Measurements from ENCODE around the gene UBL3. TPM values are rescaled to one million over a fixed set of nuclear protein-coding genes. Genes with fewer than 3 reads are reported as not detected.
A peak's percentile ranks its signal among the peaks of the same experiment; 100 is the strongest.

UBL3 gene
- total RNA-seq, 3 donors from 2014 or later: 12.3 to 14.1 (median 14.1) TPM

- ATAC-seq (no peak), DNase-seq (no peak)
- peaks cover 2% of the 10 kb centered on the region for H3K36me3 Mint-ChIP-seq (ENCODE audit: insufficient read depth)
- H3K4me1 Mint-ChIP-seq (ENCODE audit: low read depth): peaks cover 51% of the 10 kb centered on the region
- no peaks in the 10 kb centered on the region for H3K9me3 Mint-ChIP-seq
- no peak overlapping the region for H3K4me3 Mint-ChIP-seq
- H3K27me3 Mint-ChIP-seq (ENCODE audit: low read depth): no peaks in the 10 kb centered on the region
Observed at GRCh38 chr13:29810898-29811297, 39.5 kb downstream of the UBL3 start.

DNA sequence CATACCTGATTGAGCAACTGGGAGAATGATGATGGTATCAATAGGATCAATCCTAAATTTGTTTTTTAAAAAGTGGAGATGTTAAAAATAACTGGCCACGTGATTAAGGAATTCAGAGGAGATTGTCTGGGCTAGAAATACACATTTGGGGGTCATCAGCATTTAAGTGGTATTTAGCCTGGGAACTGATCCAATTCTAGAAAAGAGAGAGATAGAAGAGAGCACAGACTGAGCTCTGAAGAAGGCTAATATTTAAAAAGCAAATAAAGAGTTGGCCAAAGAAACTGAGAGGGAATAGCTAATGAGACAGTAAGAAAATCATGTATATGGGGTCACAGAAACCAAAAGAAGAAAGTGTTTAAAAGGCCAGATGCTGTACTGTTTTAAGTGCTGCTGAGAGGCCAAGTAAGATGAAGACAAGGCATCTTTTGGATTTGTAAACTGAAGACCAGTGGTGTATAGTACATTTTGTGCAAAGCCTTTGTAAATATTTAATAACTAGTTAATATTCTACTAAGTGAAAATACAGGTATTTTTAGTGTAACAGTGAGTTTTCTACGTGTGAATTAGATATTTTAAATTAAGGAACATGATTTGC lies 40.2 kb downstream of the UBL3 start:
- no peak for ATAC-seq
- Mint-ChIP-seq H3K9me3 (no peaks in the 10 kb centered on the region), H3K4me1 (ENCODE audit: low read depth) (peaks cover 45% of the 10 kb centered on the region)

GRCh38 chr13:29808264-29808663 lies 42.2 kb downstream of the UBL3 start:
- no peak overlapping the region for H3K4me3 Mint-ChIP-seq
- H3K36me3 Mint-ChIP-seq (ENCODE audit: insufficient read depth): peaks cover 5% of the 10 kb centered on the region
- ATAC-seq (no peak), DNase-seq (no peak)
- peaks cover 45% of the 10 kb centered on the region for H3K4me1 Mint-ChIP-seq (ENCODE audit: low read depth)
- no peaks in the 10 kb centered on the region for H3K9me3 Mint-ChIP-seq
- no peaks in the 10 kb centered on the region for H3K27me3 Mint-ChIP-seq (ENCODE audit: low read depth)

More for the DNA sequence above, 40.2 kb downstream of the UBL3 start:
- DNase-seq: no peak
- Mint-ChIP-seq H3K27me3 (ENCODE audit: low read depth) (no peaks in the 10 kb centered on the region), H3K4me3 (no peak overlapping the region), H3K36me3 (ENCODE audit: insufficient read depth) (peaks cover 2% of the 10 kb centered on the region)

- ATAC-seq (peak; percentile 83 to 87), DNase-seq (no peak)
- Mint-ChIP-seq H3K27me3 (ENCODE audit: low read depth) (no peaks in the 10 kb centered on the region), H3K4me3 (no peak overlapping the region), H3K36me3 (ENCODE audit: insufficient read depth) (peaks cover 3% of the 10 kb centered on the region), H3K9me3 (no peaks in the 10 kb centered on the region), H3K4me1 (ENCODE audit: low read depth) (peaks cover 38% of the 10 kb centered on the region)
Observed at GRCh38 chr13:29805994-29806979, 44.1 kb downstream of the UBL3 start.

GRCh38 chr13:29803221-29803620 lies 47.2 kb downstream of the UBL3 start:
- H3K27me3 Mint-ChIP-seq (ENCODE audit: low read depth): no peaks in the 10 kb centered on the region
- peaks cover 3% of the 10 kb centered on the region for H3K36me3 Mint-ChIP-seq (ENCODE audit: insufficient read depth)
- no peaks in the 10 kb centered on the region for H3K9me3 Mint-ChIP-seq
- H3K4me1 Mint-ChIP-seq (ENCODE audit: low read depth): peaks cover 27% of the 10 kb centered on the region
- ATAC-seq: no peak
- DNase-seq: no peak
- H3K4me3 Mint-ChIP-seq: no peak overlapping the region

GRCh38 chr13:29802621-29803020 lies 47.8 kb downstream of the UBL3 start:
- Mint-ChIP-seq H3K9me3 (no peaks in the 10 kb centered on the region), H3K4me1 (ENCODE audit: low read depth) (peaks cover 30% of the 10 kb centered on the region), H3K27me3 (ENCODE audit: low read depth) (no peaks in the 10 kb centered on the region), H3K4me3 (no peak overlapping the region), H3K36me3 (ENCODE audit: insufficient read depth) (peaks cover 3% of the 10 kb centered on the region)
- no peak for DNase-seq
- no peak for ATAC-seq

DNA sequence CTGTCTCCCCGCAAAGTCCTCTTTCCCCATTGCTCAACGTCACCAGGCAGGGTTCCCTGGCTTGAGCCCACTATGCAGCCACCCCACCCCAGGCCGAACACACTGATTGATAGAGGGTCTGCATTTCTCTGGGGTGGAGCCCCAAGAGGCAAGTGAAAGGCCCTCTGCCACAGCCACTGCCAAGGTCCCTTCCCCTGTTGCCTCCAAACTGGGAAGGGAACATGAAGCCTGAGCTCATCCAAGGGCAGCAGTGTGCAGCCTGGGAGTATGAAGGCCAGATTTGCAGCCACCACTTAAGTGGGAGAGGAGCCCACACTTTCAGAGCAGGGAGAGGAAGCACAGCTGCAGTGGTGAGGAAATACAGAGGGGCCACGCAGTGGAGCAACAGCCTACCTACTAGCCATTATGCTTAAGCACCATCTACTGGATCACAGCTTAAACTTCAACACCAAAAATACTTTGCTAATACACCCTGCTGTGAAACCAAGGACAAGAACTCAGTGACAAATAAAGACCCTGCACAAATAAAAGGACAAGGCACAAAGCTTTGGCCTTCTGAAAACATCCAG lies 48.6 kb downstream of the UBL3 start:
- H3K36me3 Mint-ChIP-seq (ENCODE audit: insufficient read depth): peaks cover 3% of the 10 kb centered on the region
- DNase-seq: no peak
- ATAC-seq: no peak
- no peak overlapping the region for H3K4me3 Mint-ChIP-seq
- no peaks in the 10 kb centered on the region for H3K27me3 Mint-ChIP-seq (ENCODE audit: low read depth)
- H3K4me1 Mint-ChIP-seq (ENCODE audit: low read depth): peaks cover 31% of the 10 kb centered on the region
- H3K9me3 Mint-ChIP-seq: no peaks in the 10 kb centered on the region

DNA sequence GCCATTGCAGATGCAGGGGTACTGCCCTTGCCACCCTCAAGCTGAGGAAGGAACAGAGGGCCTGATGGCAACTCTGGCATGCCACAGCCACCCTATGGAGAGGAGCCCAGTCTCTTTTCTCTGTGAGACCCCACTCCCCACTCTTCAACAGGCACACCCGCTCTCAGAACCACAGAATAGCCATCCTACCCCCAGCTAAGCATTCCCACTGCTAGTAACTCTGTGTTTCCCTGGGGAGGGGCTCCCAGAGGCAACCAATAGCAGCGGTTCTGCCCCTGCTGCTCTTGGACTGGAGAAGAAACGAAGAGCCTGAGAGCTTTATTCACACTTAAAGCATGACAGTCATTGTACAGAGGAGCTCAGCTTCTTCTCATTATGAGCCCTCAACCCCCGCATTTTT lies 49.3 kb downstream of the UBL3 start:
- DNase-seq (no peak), ATAC-seq (no peak)
- H3K27me3 Mint-ChIP-seq (ENCODE audit: low read depth): no peaks in the 10 kb centered on the region
- no peaks in the 10 kb centered on the region for H3K9me3 Mint-ChIP-seq
- peaks cover 29% of the 10 kb centered on the region for H3K4me1 Mint-ChIP-seq (ENCODE audit: low read depth)
- no peak overlapping the region for H3K4me3 Mint-ChIP-seq
- H3K36me3 Mint-ChIP-seq (ENCODE audit: insufficient read depth): peaks cover 3% of the 10 kb centered on the region

DNA sequence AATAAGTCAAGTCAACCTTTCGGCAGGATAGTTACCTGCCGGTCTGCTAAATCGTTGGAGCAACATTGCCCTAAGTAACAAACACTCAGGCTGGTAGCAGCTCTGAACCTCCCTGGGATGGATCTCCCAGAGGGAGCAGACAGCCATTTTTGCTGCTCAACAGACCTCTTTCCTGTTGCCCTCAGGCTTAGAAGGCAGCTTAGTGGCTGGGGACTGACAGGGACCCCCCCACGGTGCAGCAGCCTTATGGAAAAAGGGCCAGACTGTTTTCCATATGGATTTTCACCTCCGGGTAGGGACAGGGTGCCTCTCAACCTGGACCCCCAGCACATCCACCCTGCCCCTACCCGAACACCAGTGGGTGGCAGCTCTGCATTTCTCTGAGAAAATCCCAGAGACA lies 49.7 kb downstream of the UBL3 start:
- Mint-ChIP-seq H3K4me1 (ENCODE audit: low read depth) (peaks cover 28% of the 10 kb centered on the region), H3K9me3 (no peaks in the 10 kb centered on the region), H3K4me3 (no peak overlapping the region), H3K36me3 (ENCODE audit: insufficient read depth) (peaks cover 3% of the 10 kb centered on the region), H3K27me3 (ENCODE audit: low read depth) (no peaks in the 10 kb centered on the region)
- no peak for DNase-seq
- no peak for ATAC-seq

DNA sequence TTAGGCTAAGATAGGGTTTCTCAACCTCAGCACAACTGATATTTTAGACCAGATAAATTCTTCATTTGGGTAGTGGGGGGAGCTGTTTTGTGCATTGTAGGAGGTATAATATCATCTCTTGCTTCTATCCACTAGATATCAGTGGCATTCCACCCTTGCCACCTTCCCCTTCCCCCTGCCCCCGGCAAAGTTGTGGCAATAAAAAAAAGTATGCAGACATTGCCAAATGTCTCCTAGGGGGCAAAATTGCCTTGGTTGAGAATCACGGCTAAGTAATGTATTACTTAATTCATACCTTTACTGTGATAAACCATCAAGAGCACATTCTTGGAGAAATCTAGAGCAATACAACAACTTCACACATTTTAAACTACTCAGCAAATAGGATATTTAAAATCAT lies 51.4 kb downstream of the UBL3 start:
- DNase-seq (no peak), ATAC-seq (no peak)
- Mint-ChIP-seq H3K36me3 (ENCODE audit: insufficient read depth) (no peaks in the 10 kb centered on the region), H3K9me3 (no peaks in the 10 kb centered on the region), H3K4me1 (ENCODE audit: low read depth) (peaks cover 36% of the 10 kb centered on the region), H3K27me3 (ENCODE audit: low read depth) (no peaks in the 10 kb centered on the region), H3K4me3 (no peak overlapping the region)

DNA sequence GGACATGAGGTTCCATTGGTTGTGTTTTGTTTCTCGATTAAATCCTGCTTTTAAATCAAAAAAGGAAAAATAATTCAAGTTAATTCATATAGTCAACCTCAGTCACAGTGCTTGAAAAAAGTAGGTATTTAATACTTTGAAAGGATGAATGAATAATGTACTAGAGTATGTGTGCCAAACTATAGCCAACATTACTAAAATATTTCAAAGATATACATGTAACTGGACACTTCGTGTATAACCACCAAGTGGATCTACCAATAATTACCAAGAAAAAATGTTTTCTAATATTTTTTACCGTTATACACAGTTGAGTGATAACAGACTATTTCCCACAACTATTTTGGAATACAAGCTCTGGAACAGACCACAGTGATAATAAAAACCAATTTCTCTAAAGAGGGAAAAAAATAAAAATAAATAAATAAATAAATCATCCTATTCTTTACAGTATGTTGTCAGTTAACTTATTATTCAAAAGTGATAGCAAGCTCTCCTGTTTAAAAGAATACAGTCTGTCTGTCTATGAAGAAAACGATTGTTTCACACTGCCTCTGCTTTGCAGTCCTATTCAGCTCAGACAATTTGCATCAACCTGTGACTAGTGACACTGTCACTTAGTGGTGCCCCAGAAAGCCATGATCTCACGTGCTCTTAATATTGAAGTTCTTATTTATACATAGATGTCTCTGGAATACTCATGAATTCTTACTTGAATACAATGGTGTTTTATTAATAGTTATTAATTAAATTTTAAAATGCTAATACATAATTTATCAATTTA lies 58.2 kb downstream of the UBL3 start:
- ATAC-seq: no peak
- Mint-ChIP-seq H3K9me3 (no peaks in the 10 kb centered on the region), H3K27me3 (ENCODE audit: low read depth) (no peaks in the 10 kb centered on the region), H3K4me1 (ENCODE audit: low read depth) (peaks cover 52% of the 10 kb centered on the region), H3K36me3 (ENCODE audit: insufficient read depth) (no peaks in the 10 kb centered on the region), H3K4me3 (no peak overlapping the region)
- no peak for DNase-seq

GRCh38 chr13:29791508-29791907 lies 58.9 kb downstream of the UBL3 start:
- no peak for DNase-seq
- H3K27me3 Mint-ChIP-seq (ENCODE audit: low read depth): no peaks in the 10 kb centered on the region
- no peak overlapping the region for H3K4me3 Mint-ChIP-seq
- ATAC-seq: peak; percentile 60 to 80
- H3K4me1 Mint-ChIP-seq (ENCODE audit: low read depth): peaks cover 47% of the 10 kb centered on the region
- H3K9me3 Mint-ChIP-seq: no peaks in the 10 kb centered on the region
- H3K36me3 Mint-ChIP-seq (ENCODE audit: insufficient read depth): no peaks in the 10 kb centered on the region

- no peaks in the 10 kb centered on the region for H3K27me3 Mint-ChIP-seq (ENCODE audit: low read depth)
- DNase-seq (no peak), ATAC-seq (no peak)
- H3K4me3 Mint-ChIP-seq: no peak overlapping the region
- H3K4me1 Mint-ChIP-seq (ENCODE audit: low read depth): peaks cover 48% of the 10 kb centered on the region
- H3K9me3 Mint-ChIP-seq: no peaks in the 10 kb centered on the region
- H3K36me3 Mint-ChIP-seq (ENCODE audit: insufficient read depth): no peaks in the 10 kb centered on the region
Observed at GRCh38 chr13:29786698-29787097, 63.7 kb downstream of the UBL3 start.

- Mint-ChIP-seq H3K4me3 (no peak overlapping the region), H3K9me3 (no peaks in the 10 kb centered on the region), H3K4me1 (ENCODE audit: low read depth) (peaks cover 40% of the 10 kb centered on the region), H3K36me3 (ENCODE audit: insufficient read depth) (no peaks in the 10 kb centered on the region), H3K27me3 (ENCODE audit: low read depth) (no peaks in the 10 kb centered on the region)
- ATAC-seq (no peak), DNase-seq (no peak)
Observed at GRCh38 chr13:29785978-29786377, 64.4 kb downstream of the UBL3 start.
